Measurements from ENCODE around the gene PLEKHA4. TPM values are rescaled to one million over a fixed set of nuclear protein-coding genes. Genes with fewer than 3 reads are reported as not detected.
A peak's percentile ranks its signal among the peaks of the same experiment; 100 is the strongest.

The PLEKHA4 gene
- total RNA-seq, 1 donor from 2014 or later = 9.4 TPM

DNA sequence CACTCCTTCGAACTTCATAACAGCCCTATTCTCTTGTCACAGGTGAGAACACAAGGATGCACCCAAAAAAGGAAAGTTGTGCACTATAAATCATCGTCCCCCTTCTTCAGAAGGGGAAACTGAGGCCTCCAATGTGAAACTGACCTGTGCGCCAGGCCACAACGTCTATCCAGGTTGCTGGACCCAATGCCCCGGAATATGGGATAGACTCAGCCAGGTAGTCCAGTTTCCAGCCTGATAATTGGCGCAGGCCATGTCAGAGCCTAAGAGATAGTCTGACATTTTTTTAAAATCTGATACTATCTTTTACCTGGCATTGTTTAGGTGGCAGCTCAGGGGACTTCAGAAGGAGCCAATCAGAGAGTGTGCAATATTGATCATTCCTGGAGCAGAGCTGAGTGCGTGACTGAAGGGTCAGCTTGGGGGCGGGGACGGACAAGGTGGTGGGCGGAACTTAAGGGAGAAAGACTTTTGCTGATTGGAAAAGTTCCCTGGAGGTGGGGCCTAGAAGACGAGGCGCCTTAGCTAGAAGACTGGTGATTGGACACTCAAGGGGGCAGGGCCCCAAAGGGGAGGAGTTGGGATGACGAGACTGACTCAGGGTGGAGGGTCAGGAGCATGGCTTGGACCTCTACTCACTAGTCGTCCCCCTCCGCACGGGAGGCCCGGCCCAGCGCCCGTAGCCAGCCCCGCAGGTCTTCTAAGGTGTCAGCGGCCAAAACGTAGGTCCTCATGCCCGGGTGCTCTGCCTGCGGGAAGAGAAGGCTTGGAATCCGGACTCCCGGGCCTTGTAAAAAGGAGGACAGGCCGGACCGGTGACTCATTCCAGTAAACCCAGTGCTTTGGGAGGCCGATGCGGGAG, 8.5 kb downstream of the PLEKHA4 start:
- Mint-ChIP-seq H3K4me1 (ENCODE audit: low read depth, unreplicated experiment) (peaks cover 14% of the 10 kb centered on the region), H3K4me3 (ENCODE audit: unreplicated experiment) (no peak overlapping the region), H3K36me3 (ENCODE audit: unreplicated experiment) (no peaks in the 10 kb centered on the region), H3K27me3 (ENCODE audit: unreplicated experiment) (peaks cover 10% of the 10 kb centered on the region), H3K27ac (ENCODE audit: unreplicated experiment) (no peak overlapping the region), H3K9me3 (ENCODE audit: unreplicated experiment) (no peaks in the 10 kb centered on the region)
- TF ChIP-seq, protein P1, sequence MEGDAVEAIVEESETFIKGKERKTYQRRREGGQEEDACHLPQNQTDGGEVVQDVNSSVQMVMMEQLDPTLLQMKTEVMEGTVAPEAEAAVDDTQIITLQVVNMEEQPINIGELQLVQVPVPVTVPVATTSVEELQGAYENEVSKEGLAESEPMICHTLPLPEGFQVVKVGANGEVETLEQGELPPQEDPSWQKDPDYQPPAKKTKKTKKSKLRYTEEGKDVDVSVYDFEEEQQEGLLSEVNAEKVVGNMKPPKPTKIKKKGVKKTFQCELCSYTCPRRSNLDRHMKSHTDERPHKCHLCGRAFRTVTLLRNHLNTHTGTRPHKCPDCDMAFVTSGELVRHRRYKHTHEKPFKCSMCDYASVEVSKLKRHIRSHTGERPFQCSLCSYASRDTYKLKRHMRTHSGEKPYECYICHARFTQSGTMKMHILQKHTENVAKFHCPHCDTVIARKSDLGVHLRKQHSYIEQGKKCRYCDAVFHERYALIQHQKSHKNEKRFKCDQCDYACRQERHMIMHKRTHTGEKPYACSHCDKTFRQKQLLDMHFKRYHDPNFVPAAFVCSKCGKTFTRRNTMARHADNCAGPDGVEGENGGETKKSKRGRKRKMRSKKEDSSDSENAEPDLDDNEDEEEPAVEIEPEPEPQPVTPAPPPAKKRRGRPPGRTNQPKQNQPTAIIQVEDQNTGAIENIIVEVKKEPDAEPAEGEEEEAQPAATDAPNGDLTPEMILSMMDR (IDR thresholded peaks at IDR 0.05; ENCODE audit: partially characterized antibody, unreplicated experiment) = no peak
- peak; percentile 55 for DNase-seq

DNA sequence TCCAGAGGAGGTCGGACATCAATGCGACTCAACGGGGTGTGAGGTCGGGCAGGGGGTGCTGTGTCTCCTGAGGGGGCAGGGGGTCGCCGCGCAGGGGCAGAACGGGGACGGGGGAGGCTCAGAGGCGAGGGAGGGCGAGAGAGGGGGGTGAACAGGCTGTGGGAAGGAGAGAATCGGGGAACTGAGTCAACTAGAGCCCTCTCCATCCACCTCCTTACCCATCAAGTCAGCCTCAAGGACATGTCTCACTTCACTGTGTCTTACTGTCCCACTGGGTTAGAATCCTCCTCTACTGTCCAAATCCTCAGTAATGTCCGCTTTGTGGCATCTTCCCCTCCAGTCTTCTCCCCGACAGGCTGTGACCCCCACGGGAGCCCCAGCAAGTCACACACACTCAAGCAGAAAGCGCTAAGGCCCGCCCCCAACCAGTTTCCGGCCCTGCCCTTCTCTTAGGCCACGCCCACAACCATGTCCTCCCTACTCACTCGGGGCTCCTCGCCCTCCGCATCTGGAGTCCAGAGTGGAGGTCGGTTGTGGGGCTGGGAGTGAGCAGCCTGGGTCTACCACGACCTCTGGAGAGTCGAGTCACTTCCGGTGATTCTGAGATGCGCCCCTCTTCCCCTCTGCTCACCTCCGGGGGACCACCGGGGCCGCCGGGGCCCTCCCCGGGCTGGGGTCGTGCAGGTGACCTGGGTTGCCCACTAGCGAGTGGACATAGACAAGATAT, 9.3 kb downstream of the PLEKHA4 start:
- TF ChIP-seq, protein P1 (IDR thresholded peaks at IDR 0.05; ENCODE audit: partially characterized antibody, unreplicated experiment) = no peak
- peaks cover 6% of the 10 kb centered on the region for H3K27me3 Mint-ChIP-seq (ENCODE audit: unreplicated experiment)
- H3K36me3 Mint-ChIP-seq (ENCODE audit: unreplicated experiment) = no peaks in the 10 kb centered on the region
- H3K4me3 Mint-ChIP-seq (ENCODE audit: unreplicated experiment) = peak overlapping the region; percentile 71
- H3K4me1 Mint-ChIP-seq (ENCODE audit: low read depth, unreplicated experiment) = peaks cover 14% of the 10 kb centered on the region
- no peaks in the 10 kb centered on the region for H3K9me3 Mint-ChIP-seq (ENCODE audit: unreplicated experiment)
- peak; percentile 54 for DNase-seq
- H3K27ac Mint-ChIP-seq (ENCODE audit: unreplicated experiment) = peak overlapping the region; percentile 28

DNA sequence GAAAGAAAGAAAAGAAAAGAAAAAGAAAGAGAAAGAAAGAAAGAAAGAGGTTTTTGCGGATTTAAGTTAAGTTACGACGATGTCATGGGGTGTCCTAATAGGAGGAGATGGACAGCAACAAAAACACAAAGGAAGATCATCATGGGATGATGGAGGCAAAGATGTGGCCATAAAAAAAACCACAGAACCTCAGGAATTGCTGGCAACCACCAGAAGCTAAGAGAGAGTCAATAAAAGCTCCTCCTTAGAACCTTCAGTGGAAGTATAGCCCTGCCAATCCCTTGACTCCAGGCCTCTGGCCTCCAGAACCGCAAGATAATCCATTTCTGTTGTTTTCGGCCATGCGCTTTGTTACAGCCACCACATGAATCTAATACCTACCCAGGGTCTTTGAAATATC, 11.5 kb downstream of the PLEKHA4 start:
- Mint-ChIP-seq H3K9me3 (ENCODE audit: unreplicated experiment) (no peaks in the 10 kb centered on the region), H3K27ac (ENCODE audit: unreplicated experiment) (peak overlapping the region; percentile 50), H3K4me3 (ENCODE audit: unreplicated experiment) (peak overlapping the region; percentile 0), H3K27me3 (ENCODE audit: unreplicated experiment) (peaks cover 2% of the 10 kb centered on the region), H3K4me1 (ENCODE audit: low read depth, unreplicated experiment) (peaks cover 14% of the 10 kb centered on the region), H3K36me3 (ENCODE audit: unreplicated experiment) (no peaks in the 10 kb centered on the region)
- TF ChIP-seq, protein P1 (IDR thresholded peaks at IDR 0.05; ENCODE audit: partially characterized antibody, unreplicated experiment) = no peak
- DNase-seq = no peak

DNA sequence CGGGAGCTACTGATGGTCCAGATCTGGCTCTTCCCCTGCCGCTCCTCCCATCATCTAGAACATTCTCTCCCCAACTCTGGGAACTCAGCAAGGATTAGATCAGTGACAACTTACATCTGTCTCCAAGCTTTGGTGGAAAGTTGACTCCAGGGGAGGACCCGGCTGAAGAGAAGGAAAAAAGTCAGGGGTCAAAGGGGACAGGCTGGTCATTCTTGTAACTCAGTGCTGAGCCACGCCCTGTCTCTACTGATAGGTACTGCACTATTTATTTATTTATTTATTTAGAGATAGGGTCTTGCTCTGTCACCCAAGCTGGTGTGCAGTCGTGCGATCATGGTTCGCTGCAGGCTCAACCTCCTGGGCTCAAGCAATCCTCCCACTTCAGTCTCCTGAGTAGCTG, 14.3 kb downstream of the PLEKHA4 start:
- no peaks in the 10 kb centered on the region for H3K36me3 Mint-ChIP-seq (ENCODE audit: unreplicated experiment)
- peaks cover 9% of the 10 kb centered on the region for H3K4me1 Mint-ChIP-seq (ENCODE audit: low read depth, unreplicated experiment)
- H3K9me3 Mint-ChIP-seq (ENCODE audit: unreplicated experiment) = peaks cover 1% of the 10 kb centered on the region
- TF ChIP-seq, protein P1 (IDR thresholded peaks at IDR 0.05; ENCODE audit: partially characterized antibody, unreplicated experiment) = no peak
- no peak for DNase-seq
- H3K27ac Mint-ChIP-seq (ENCODE audit: unreplicated experiment) = no peak overlapping the region
- peaks cover 5% of the 10 kb centered on the region for H3K27me3 Mint-ChIP-seq (ENCODE audit: unreplicated experiment)
- H3K4me3 Mint-ChIP-seq (ENCODE audit: unreplicated experiment) = no peak overlapping the region

DNA sequence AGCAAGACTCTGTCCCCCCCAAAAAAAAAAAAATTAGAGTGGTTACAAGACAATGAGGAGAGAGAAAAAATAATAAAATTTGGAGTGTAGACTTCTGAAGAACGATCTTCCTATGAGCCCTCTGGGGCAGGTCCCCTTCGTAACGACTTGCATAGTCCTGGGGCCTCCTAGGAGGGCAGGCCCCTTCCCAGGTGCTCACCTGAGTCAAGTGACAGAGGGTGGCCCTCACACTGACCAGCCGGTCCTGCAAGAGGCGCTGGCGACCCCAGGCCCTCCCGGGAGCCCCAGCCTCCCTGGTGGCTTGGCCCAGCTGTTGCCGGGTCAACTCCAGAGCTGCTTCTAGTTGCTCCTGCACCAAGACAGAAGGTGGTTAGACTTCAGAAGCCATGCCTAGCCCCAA, 14.9 kb downstream of the PLEKHA4 start:
- TF ChIP-seq, protein P1 (IDR thresholded peaks at IDR 0.05; ENCODE audit: partially characterized antibody, unreplicated experiment) = no peak
- Mint-ChIP-seq H3K36me3 (ENCODE audit: unreplicated experiment) (no peaks in the 10 kb centered on the region), H3K4me1 (ENCODE audit: low read depth, unreplicated experiment) (peaks cover 8% of the 10 kb centered on the region), H3K9me3 (ENCODE audit: unreplicated experiment) (peaks cover 1% of the 10 kb centered on the region), H3K27me3 (ENCODE audit: unreplicated experiment) (peaks cover 7% of the 10 kb centered on the region), H3K4me3 (ENCODE audit: unreplicated experiment) (no peak overlapping the region), H3K27ac (ENCODE audit: unreplicated experiment) (no peak overlapping the region)
- DNase-seq = no peak

Measured in glutamatergic neuron (in vitro differentiated cells).